ENCODE results near the gene TMEM232.

GRCh38 chr5:110663525-110663924, 62.9 kb downstream of the TMEM232 start:
- TF ChIP-seq CTCF (IDR thresholded peaks at IDR 0.05), result no peak
- no peak for TF ChIP-seq POLR2A (IDR thresholded peaks at IDR 0.05)

Data from thyroid gland (tissue), 4 donors.